Activated naive CD8-positive, alpha-beta T cell treated with anti-CD3 and anti-CD28 coated beads for 36 hours (primary cell): ENCODE data around the gene NR6A1. TPM values are rescaled to one million over a fixed set of nuclear protein-coding genes. Genes with fewer than 3 reads are reported as not detected.

ENCODE experiments used
- DNase-seq: peaks from one replicate; pipeline ENCODE4 v3.0.0; 2021
- H3K27ac Mint-ChIP-seq: one replicate; pipeline ENCODE4 v1.8.0; 2022; ENCODE audit warnings: mild to moderate bottlenecking, moderate library complexity, mixed read lengths
- H3K27me3 Mint-ChIP-seq: one replicate; pipeline ENCODE4 v1.8.0; 2022; ENCODE audit warnings: mild to moderate bottlenecking, mixed read lengths
- H3K36me3 Mint-ChIP-seq: one replicate; pipeline ENCODE4 v1.8.0; 2021; ENCODE audit warnings: mild to moderate bottlenecking, mixed read lengths
- H3K4me1 Mint-ChIP-seq: one replicate; pipeline ENCODE4 v1.8.0; 2021; ENCODE audit warnings: mixed read lengths
- H3K4me3 Mint-ChIP-seq: one replicate; pipeline ENCODE4 v1.8.0; 2022; ENCODE audit warnings: mild to moderate bottlenecking, moderate library complexity, mixed read lengths
- H3K9me3 Mint-ChIP-seq: one replicate; pipeline ENCODE4 v1.8.0; 2022; ENCODE audit warnings: mixed read lengths
- total RNA-seq, 2 experiments: library from RNA; stranded (reverse); gene quantifications; one replicate each; pipeline ENCODE4 v1.2.3, GENCODE V29; 2021

The NR6A1 gene
- total RNA-seq, 2 experiments from 2014 or later: 1.2 to 1.3 TPM

DNA sequence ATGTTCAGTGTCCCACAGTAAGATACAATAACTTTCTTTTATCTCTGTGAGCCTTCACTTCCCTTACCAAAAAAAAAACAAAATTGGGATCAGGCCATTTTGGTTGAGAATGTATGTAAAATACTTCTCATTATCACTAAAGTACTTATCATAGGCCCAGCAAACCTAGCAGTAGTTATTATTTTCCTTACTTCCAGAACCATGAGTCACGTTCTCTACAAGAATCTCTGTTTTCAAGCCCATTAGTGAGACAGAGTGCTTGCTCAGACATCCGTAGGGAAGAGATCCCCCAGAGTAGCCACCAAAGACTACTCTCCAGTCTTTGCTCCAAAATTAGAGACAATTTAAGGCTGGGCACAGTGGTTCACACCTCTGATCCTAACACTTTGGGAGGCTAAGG lies 160.0 kb downstream of the NR6A1 start:
- no peaks in the 10 kb centered on the region for H3K4me1 Mint-ChIP-seq
- no peak overlapping the region for H3K4me3 Mint-ChIP-seq

GRCh38 chr9:124606027-124606426 lies 165.1 kb downstream of the NR6A1 start:
- H3K4me1 Mint-ChIP-seq: no peaks in the 10 kb centered on the region
- no peak for DNase-seq
- H3K27ac Mint-ChIP-seq: no peak overlapping the region
- H3K27me3 Mint-ChIP-seq: peaks cover 3% of the 10 kb centered on the region
- no peaks in the 10 kb centered on the region for H3K36me3 Mint-ChIP-seq
- no peak overlapping the region for H3K4me3 Mint-ChIP-seq
- H3K9me3 Mint-ChIP-seq: no peaks in the 10 kb centered on the region

More for the DNA sequence above, 160.0 kb downstream of the NR6A1 start:
- Mint-ChIP-seq H3K27me3 (peaks cover 6% of the 10 kb centered on the region), H3K9me3 (no peaks in the 10 kb centered on the region), H3K27ac (no peak overlapping the region), H3K36me3 (no peaks in the 10 kb centered on the region)
- no peak for DNase-seq

- H3K4me1 Mint-ChIP-seq: no peaks in the 10 kb centered on the region
- DNase-seq: no peak
- no peaks in the 10 kb centered on the region for H3K36me3 Mint-ChIP-seq
- H3K27ac Mint-ChIP-seq: no peak overlapping the region
- H3K27me3 Mint-ChIP-seq: peaks cover 3% of the 10 kb centered on the region
- H3K9me3 Mint-ChIP-seq: no peaks in the 10 kb centered on the region
- H3K4me3 Mint-ChIP-seq: no peak overlapping the region
Measured at GRCh38 chr9:124605258-124605657, 165.9 kb downstream of the NR6A1 start.

GRCh38 chr9:124602632-124603031 lies 168.5 kb downstream of the NR6A1 start:
- no peak overlapping the region for H3K27ac Mint-ChIP-seq
- no peak for DNase-seq
- no peaks in the 10 kb centered on the region for H3K36me3 Mint-ChIP-seq
- no peaks in the 10 kb centered on the region for H3K9me3 Mint-ChIP-seq
- H3K4me1 Mint-ChIP-seq: no peaks in the 10 kb centered on the region
- H3K4me3 Mint-ChIP-seq: no peak overlapping the region
- H3K27me3 Mint-ChIP-seq: peaks cover 4% of the 10 kb centered on the region

DNA sequence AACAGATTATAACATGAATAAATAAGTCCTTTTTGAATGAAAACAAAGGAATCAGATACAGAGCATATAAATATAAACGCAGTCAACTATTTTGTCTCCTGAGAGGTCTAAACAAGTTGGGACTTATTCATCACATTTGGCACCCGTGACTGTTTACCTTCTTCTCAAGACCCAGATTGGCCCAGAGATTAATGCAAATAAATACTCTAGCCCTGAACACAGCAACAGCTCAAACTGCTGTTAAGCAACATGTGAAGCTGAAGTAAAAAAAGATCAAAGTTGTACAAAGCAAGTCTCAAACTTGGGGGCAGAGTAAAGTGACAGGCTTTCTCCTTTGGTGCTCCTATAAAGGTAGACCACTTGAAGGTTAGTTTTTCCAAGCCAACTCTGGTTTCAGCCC lies 168.9 kb downstream of the NR6A1 start:
- peaks cover 4% of the 10 kb centered on the region for H3K27me3 Mint-ChIP-seq
- no peak overlapping the region for H3K27ac Mint-ChIP-seq
- no peak for DNase-seq
- H3K36me3 Mint-ChIP-seq: no peaks in the 10 kb centered on the region
- H3K4me1 Mint-ChIP-seq: no peaks in the 10 kb centered on the region
- no peak overlapping the region for H3K4me3 Mint-ChIP-seq
- H3K9me3 Mint-ChIP-seq: no peaks in the 10 kb centered on the region

GRCh38 chr9:124600407-124600806 lies 170.7 kb downstream of the NR6A1 start:
- peaks cover 7% of the 10 kb centered on the region for H3K27me3 Mint-ChIP-seq
- H3K4me1 Mint-ChIP-seq: no peaks in the 10 kb centered on the region
- H3K36me3 Mint-ChIP-seq: no peaks in the 10 kb centered on the region
- no peaks in the 10 kb centered on the region for H3K9me3 Mint-ChIP-seq
- no peak for DNase-seq
- H3K4me3 Mint-ChIP-seq: no peak overlapping the region
- H3K27ac Mint-ChIP-seq: no peak overlapping the region

GRCh38 chr9:124599121-124599795 lies 171.9 kb downstream of the NR6A1 start:
- Mint-ChIP-seq H3K4me1 (no peaks in the 10 kb centered on the region), H3K36me3 (no peaks in the 10 kb centered on the region), H3K9me3 (no peaks in the 10 kb centered on the region), H3K27ac (no peak overlapping the region), H3K4me3 (no peak overlapping the region), H3K27me3 (peaks cover 9% of the 10 kb centered on the region)
- no peak for DNase-seq

DNA sequence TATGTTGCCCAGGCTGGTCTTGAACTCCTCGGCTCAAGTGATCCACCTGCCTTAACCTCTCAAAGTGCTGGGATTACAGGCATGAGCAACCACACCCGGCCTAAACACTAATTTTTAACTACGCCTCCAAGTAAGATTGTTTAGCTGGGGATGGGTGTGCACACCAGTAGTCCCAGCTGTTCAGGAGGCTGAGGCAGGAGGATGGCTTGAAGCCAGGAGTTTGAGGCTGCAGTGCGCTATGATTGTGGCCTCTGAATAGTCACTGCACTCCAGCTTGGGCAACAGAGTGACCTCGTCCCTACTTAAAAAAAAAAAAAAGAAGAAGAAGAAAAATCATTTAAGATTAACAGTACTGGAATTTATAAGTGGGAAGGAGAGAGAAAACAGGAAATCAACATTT lies 173.1 kb downstream of the NR6A1 start:
- H3K9me3 Mint-ChIP-seq: no peaks in the 10 kb centered on the region
- DNase-seq: no peak
- H3K4me1 Mint-ChIP-seq: no peaks in the 10 kb centered on the region
- no peaks in the 10 kb centered on the region for H3K36me3 Mint-ChIP-seq
- no peak overlapping the region for H3K27ac Mint-ChIP-seq
- H3K27me3 Mint-ChIP-seq: peaks cover 9% of the 10 kb centered on the region
- no peak overlapping the region for H3K4me3 Mint-ChIP-seq

DNA sequence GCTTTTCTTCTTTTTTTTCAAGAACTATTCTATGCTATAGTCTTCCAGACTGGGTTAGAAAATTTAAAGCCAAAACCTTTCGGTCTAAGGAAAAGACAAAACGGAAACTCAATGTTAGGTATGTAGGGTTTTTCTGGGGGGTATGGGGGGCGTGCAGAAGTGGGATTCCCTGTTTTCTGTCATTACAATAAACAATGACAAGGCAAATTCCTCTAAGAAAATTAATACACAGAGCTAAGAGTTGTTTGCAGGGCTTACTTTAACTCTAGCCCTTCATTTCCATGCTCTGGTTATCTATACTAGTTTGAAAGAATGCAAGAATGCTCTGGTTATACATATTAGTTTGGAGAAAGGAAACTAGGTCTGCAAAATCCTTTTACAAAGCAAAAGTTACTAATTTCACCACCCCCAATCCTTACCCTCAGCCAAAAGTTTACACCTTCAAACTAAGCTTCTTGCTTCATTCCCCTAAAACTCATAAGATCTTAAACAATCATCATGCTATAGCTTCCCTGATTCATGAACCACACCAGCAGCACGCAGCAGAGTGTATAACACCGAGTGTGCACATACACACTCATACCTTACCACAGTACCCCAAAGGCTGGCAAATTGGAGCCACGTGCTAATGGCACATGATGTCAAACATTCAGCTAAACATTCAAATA lies 174.8 kb downstream of the NR6A1 start:
- Mint-ChIP-seq H3K36me3 (no peaks in the 10 kb centered on the region), H3K27me3 (peaks cover 9% of the 10 kb centered on the region), H3K27ac (no peak overlapping the region), H3K4me1 (no peaks in the 10 kb centered on the region), H3K4me3 (no peak overlapping the region), H3K9me3 (no peaks in the 10 kb centered on the region)
- DNase-seq: no peak

DNA sequence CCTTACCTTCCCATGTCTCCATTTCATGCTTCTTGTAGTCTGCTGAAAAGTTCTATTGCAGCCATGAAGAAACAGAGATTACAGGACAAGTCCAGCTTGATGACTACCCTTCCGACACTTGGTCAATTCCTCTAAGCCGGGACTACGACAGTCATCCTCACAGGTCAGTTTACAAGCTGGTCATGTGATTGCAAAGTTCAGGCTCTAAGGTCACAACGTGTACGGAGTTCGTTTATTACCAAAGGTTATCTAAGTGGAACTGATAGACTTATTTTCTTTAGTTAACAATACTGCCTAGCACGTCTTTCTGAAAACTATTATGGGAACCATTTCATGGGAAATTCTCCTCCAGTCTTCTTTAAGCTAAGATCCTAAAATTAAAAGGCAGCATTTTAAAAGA lies 175.4 kb downstream of the NR6A1 start:
- Mint-ChIP-seq H3K27me3 (peaks cover 9% of the 10 kb centered on the region), H3K27ac (no peak overlapping the region), H3K9me3 (no peaks in the 10 kb centered on the region), H3K36me3 (no peaks in the 10 kb centered on the region), H3K4me3 (no peak overlapping the region), H3K4me1 (no peaks in the 10 kb centered on the region)
- DNase-seq: no peak

GRCh38 chr9:124594673-124595072 lies 176.4 kb downstream of the NR6A1 start:
- H3K36me3 Mint-ChIP-seq: no peaks in the 10 kb centered on the region
- H3K4me1 Mint-ChIP-seq: no peaks in the 10 kb centered on the region
- H3K9me3 Mint-ChIP-seq: no peaks in the 10 kb centered on the region
- H3K27ac Mint-ChIP-seq: no peak overlapping the region
- H3K27me3 Mint-ChIP-seq: peaks cover 9% of the 10 kb centered on the region
- DNase-seq: no peak
- no peak overlapping the region for H3K4me3 Mint-ChIP-seq

GRCh38 chr9:124594225-124594624 lies 176.9 kb downstream of the NR6A1 start:
- H3K27ac Mint-ChIP-seq: no peak overlapping the region
- no peaks in the 10 kb centered on the region for H3K9me3 Mint-ChIP-seq
- H3K27me3 Mint-ChIP-seq: peaks cover 9% of the 10 kb centered on the region
- H3K4me3 Mint-ChIP-seq: no peak overlapping the region
- no peaks in the 10 kb centered on the region for H3K36me3 Mint-ChIP-seq
- DNase-seq: no peak
- H3K4me1 Mint-ChIP-seq: no peaks in the 10 kb centered on the region

DNA sequence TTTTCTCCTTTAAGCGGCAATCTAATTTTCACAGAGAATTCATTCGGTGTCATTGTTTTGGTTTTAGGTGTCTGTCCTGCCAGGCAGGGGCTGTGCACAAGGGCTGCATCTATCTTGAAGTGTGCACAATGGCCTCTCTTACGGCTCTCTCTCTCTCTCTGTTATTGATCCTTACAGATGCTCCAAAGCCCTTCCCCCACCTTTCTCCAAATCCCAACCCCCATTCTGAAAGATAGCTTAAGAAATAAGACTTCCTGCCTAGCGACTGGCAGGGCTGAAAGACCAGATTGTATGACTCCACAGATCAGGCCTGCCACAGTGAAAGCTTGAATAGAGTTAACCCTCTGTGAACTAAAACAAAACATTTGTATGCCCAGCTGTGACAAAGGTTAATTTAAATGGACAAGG lies 177.5 kb downstream of the NR6A1 start:
- H3K9me3 Mint-ChIP-seq: no peaks in the 10 kb centered on the region
- H3K27ac Mint-ChIP-seq: no peak overlapping the region
- H3K4me3 Mint-ChIP-seq: no peak overlapping the region
- DNase-seq: no peak
- H3K27me3 Mint-ChIP-seq: peaks cover 6% of the 10 kb centered on the region
- no peaks in the 10 kb centered on the region for H3K4me1 Mint-ChIP-seq
- H3K36me3 Mint-ChIP-seq: no peaks in the 10 kb centered on the region

- Mint-ChIP-seq H3K4me3 (no peak overlapping the region), H3K36me3 (no peaks in the 10 kb centered on the region), H3K27me3 (peaks cover 5% of the 10 kb centered on the region), H3K27ac (no peak overlapping the region), H3K9me3 (no peaks in the 10 kb centered on the region), H3K4me1 (no peaks in the 10 kb centered on the region)
- DNase-seq: no peak
Measured at GRCh38 chr9:124593200-124593599, 177.9 kb downstream of the NR6A1 start.

GRCh38 chr9:124590889-124591641 lies 180.0 kb downstream of the NR6A1 start:
- Mint-ChIP-seq H3K36me3 (no peaks in the 10 kb centered on the region), H3K4me3 (no peak overlapping the region), H3K27ac (no peak overlapping the region), H3K27me3 (peaks cover 5% of the 10 kb centered on the region), H3K4me1 (no peaks in the 10 kb centered on the region), H3K9me3 (no peaks in the 10 kb centered on the region)
- DNase-seq: no peak
